HG03520 (cell line): ENCODE results near the gene ITLN1.

Experiments used
- ATAC-seq: cut with Tn5 transposase; IDR thresholded peaks from one replicate; pipeline ENCODE4 v1.9.1; 2021; ENCODE audit warnings: mild to moderate bottlenecking, moderate library complexity; ENCODE audit not compliant: unreplicated experiment

Gene ITLN1

GRCh38 chr1:160827418-160827817, 57.6 kb downstream of the ITLN1 start:
- no peak for ATAC-seq

- no peak for ATAC-seq
Observed at GRCh38 chr1:160826546-160826945, 58.4 kb downstream of the ITLN1 start.
